Fibroblast of lung (primary cell): Measurements from ENCODE around the gene LRRC74A. TPM values are rescaled to one million over a fixed set of nuclear protein-coding genes. Genes with fewer than 3 reads are reported as not detected.

ENCODE experiments used
- DNase-seq, 2 donors: peaks; one replicate each; pipeline versions ENCODE4 v3.0.0 to v3.0.0-alpha.2; 2010; ENCODE audit warnings: low read depth in 2 of 2
- H2AFZ ChIP-seq: 2 replicates; pipeline ENCODE4 v1.5.1; 2012; ENCODE audit warnings: low read length, control low read depth, inconsistent platforms
- H3K27ac ChIP-seq: 2 replicates; pipeline ENCODE4 v1.5.1; 2011; ENCODE audit warnings: low read length, control low read depth; ENCODE audit not compliant: insufficient read depth
- H3K27me3 ChIP-seq: 2 replicates; pipeline ENCODE4 v1.5.1; 2011; ENCODE audit warnings: mild to moderate bottlenecking, low read length; ENCODE audit not compliant: control insufficient read depth, insufficient read depth
- H3K36me3 ChIP-seq: 2 replicates; pipeline ENCODE4 v1.5.1; 2011; ENCODE audit warnings: low read length; ENCODE audit not compliant: control insufficient read depth, insufficient read depth
- H3K4me1 ChIP-seq: 2 replicates; pipeline ENCODE4 v1.5.1; 2011; ENCODE audit warnings: low read length; ENCODE audit not compliant: control insufficient read depth, insufficient read depth; ENCODE audit errors: extremely low read depth
- H3K4me2 ChIP-seq: 2 replicates; pipeline ENCODE4 v1.5.1; 2011; ENCODE audit warnings: low read length, control low read depth; ENCODE audit not compliant: insufficient read depth; ENCODE audit errors: extremely low read depth
- H3K4me3 ChIP-seq, 4 experiments: fragments of 200-600 bp in 1 of 4; sonication (generic) in 1 of 4; replicated peaks in 1 of 4; 2 replicates each; pipeline ENCODE4 v1.5.1; 2011 to 2016; ENCODE audit warnings: low read length in 4 of 4, low read depth in 3 of 4, mild to moderate bottlenecking in 3 of 4, control low read depth in 2 of 4, inconsistent platforms in 1 of 4, mixed read lengths in 1 of 4; ENCODE audit not compliant: insufficient read depth in 1 of 4; ENCODE audit errors: control extremely low read depth in 1 of 4
- H3K79me2 ChIP-seq: 2 replicates; pipeline ENCODE4 v1.5.1; 2012; ENCODE audit warnings: mild to moderate bottlenecking, low read length, inconsistent platforms; ENCODE audit not compliant: control insufficient read depth, insufficient read depth
- H3K9ac ChIP-seq: 2 replicates; pipeline ENCODE4 v1.5.1; 2011; ENCODE audit warnings: mild to moderate bottlenecking, low read length, control low read depth; ENCODE audit not compliant: insufficient read depth
- H3K9me3 ChIP-seq: 2 replicates; pipeline ENCODE4 v1.5.1; 2012; ENCODE audit warnings: low read depth, low read length; ENCODE audit not compliant: control insufficient read depth, insufficient read depth
- H4K20me1 ChIP-seq: 2 replicates; pipeline ENCODE4 v1.5.1; 2011; ENCODE audit warnings: low read length; ENCODE audit not compliant: control insufficient read depth, insufficient read depth; ENCODE audit errors: extremely low read depth
- CTCF ChIP-seq, 2 donors: IDR thresholded peaks in 1 of 2; conservative IDR thresholded peaks in 1 of 2; 1 replicate in 1 of 2; 2 replicates in 1 of 2; pipeline ENCODE4 v1.5.1; 2011 to 2012; ENCODE audit warnings: low read length in 2 of 2, control low read depth in 1 of 2, inconsistent platforms in 1 of 2, low read depth in 1 of 2, mild to moderate bottlenecking in 1 of 2
- EZH2 ChIP-seq: IDR thresholded peaks from 2 replicates; pipeline ENCODE4 v1.5.1; 2012; ENCODE audit warnings: low read length, control low read depth, mild to moderate bottlenecking; ENCODE audit errors: missing control alignments
- polyA plus RNA-seq, 2 donors: library from polyadenylated mRNA; depleted of rRNA in 1 of 2; stranded (reverse) in 1 of 2; unstranded in 1 of 2; fragments of >200 nt; gene quantifications; 2 replicates each; pipeline ENCODE4 v1.2.1, GENCODE V29; 2011 to 2012; ENCODE audit warnings: missing spikeins in 1 of 2
- total RNA-seq: library from RNA; depleted of rRNA; stranded (reverse); fragments of >200 nt; gene quantifications from 2 replicates; pipeline ENCODE4 v1.2.1, GENCODE V29; 2014

Gene LRRC74A
- total and polyA plus RNA-seq, 2 donors (not counting 1 experiment from before 2014, with no cell fraction given), result not detected

GRCh38 chr14:76848879-76849278 is 22.7 kb downstream of the LRRC74A start:
- TF ChIP-seq EZH2 (no peak), CTCF (conservative IDR thresholded peaks at IDR 0.05 in 1 of 2, IDR thresholded peaks at IDR 0.05 in 1 of 2; ENCODE audit: low read depth in 1 of 2, low read length in 2 of 2) (no peak)
- H3K4me1 ChIP-seq, result no peaks in the 10 kb centered on the region

GRCh38 chr14:76855066-76855465 is 28.9 kb downstream of the LRRC74A start:
- TF ChIP-seq EZH2, result no peak
- no peak for TF ChIP-seq CTCF (conservative IDR thresholded peaks at IDR 0.05 in 1 of 2, IDR thresholded peaks at IDR 0.05 in 1 of 2; ENCODE audit: low read depth in 1 of 2, low read length in 2 of 2)
- H4K20me1 ChIP-seq, result no peaks in the 10 kb centered on the region
- no peaks in the 10 kb centered on the region for H3K4me1 ChIP-seq

More at GRCh38 chr14:76848879-76849278, 22.7 kb downstream of the LRRC74A start:
- H3K9ac ChIP-seq, result no peak overlapping the region
- peaks cover 2% of the 10 kb centered on the region for H3K27me3 ChIP-seq
- no peak overlapping the region for H3K4me2 ChIP-seq
- H3K9me3 ChIP-seq, result no peaks in the 10 kb centered on the region
- no peak overlapping the region for H2AFZ ChIP-seq
- no peaks in the 10 kb centered on the region for H3K36me3 ChIP-seq
- no peaks in the 10 kb centered on the region for H3K79me2 ChIP-seq
- DNase-seq, result no peak
- no peaks in the 10 kb centered on the region for H4K20me1 ChIP-seq
- no peak overlapping the region for H3K4me3 ChIP-seq
- no peak overlapping the region for H3K27ac ChIP-seq

GRCh38 chr14:76856769-76857168 is 30.6 kb downstream of the LRRC74A start:
- Histone ChIP-seq H3K4me3 (no peak overlapping the region), H3K9me3 (no peaks in the 10 kb centered on the region), H3K9ac (no peak overlapping the region), H4K20me1 (no peaks in the 10 kb centered on the region), H3K27ac (no peak overlapping the region), H3K27me3 (peaks cover 17% of the 10 kb centered on the region), H3K36me3 (no peaks in the 10 kb centered on the region), H3K4me1 (no peaks in the 10 kb centered on the region), H3K4me2 (no peak overlapping the region), H3K79me2 (no peaks in the 10 kb centered on the region), H2AFZ (no peak overlapping the region)
- TF ChIP-seq EZH2, result no peak
- TF ChIP-seq CTCF (conservative IDR thresholded peaks at IDR 0.05 in 1 of 2, IDR thresholded peaks at IDR 0.05 in 1 of 2; ENCODE audit: low read depth in 1 of 2, low read length in 2 of 2), result no peak
- no peak for DNase-seq

More at GRCh38 chr14:76855066-76855465, 28.9 kb downstream of the LRRC74A start:
- H3K4me3 ChIP-seq, result no peak overlapping the region
- no peak for DNase-seq
- no peak overlapping the region for H3K9ac ChIP-seq
- H3K79me2 ChIP-seq, result no peaks in the 10 kb centered on the region
- no peak overlapping the region for H2AFZ ChIP-seq
- no peak overlapping the region for H3K4me2 ChIP-seq
- H3K27me3 ChIP-seq, result peaks cover 1% of the 10 kb centered on the region
- H3K27ac ChIP-seq, result no peak overlapping the region
- H3K9me3 ChIP-seq, result no peaks in the 10 kb centered on the region
- H3K36me3 ChIP-seq, result no peaks in the 10 kb centered on the region
